Fibroblast of pulmonary artery (primary cell): ENCODE measurements around the gene GPSM1.
A peak's percentile ranks its signal among the peaks of the same experiment; 100 is the strongest.

ENCODE experiments used
- DNase-seq: peaks from one replicate; pipeline ENCODE4 v3.0.0-alpha.2; 2010; ENCODE audit warnings: low read depth
- H3K4me3 ChIP-seq: replicated peaks from 2 replicates; pipeline ENCODE4 v1.5.1; 2011; ENCODE audit warnings: low read depth, mild to moderate bottlenecking, control low read depth, low read length, moderate library complexity
- TF ChIP-seq, protein P1 (sequence below): IDR thresholded peaks from 2 replicates; pipeline ENCODE4 v1.5.1; 2011; ENCODE audit warnings: mild to moderate bottlenecking, control low read depth, low read length, inconsistent platforms; ENCODE audit errors: missing control alignments

The GPSM1 gene

GRCh38 chr9:136326761-136327303, 507 bp upstream of the GPSM1 start:
- H3K4me3 ChIP-seq = peak overlapping the region; percentile 73
- no peak for DNase-seq
- TF ChIP-seq, protein P1, sequence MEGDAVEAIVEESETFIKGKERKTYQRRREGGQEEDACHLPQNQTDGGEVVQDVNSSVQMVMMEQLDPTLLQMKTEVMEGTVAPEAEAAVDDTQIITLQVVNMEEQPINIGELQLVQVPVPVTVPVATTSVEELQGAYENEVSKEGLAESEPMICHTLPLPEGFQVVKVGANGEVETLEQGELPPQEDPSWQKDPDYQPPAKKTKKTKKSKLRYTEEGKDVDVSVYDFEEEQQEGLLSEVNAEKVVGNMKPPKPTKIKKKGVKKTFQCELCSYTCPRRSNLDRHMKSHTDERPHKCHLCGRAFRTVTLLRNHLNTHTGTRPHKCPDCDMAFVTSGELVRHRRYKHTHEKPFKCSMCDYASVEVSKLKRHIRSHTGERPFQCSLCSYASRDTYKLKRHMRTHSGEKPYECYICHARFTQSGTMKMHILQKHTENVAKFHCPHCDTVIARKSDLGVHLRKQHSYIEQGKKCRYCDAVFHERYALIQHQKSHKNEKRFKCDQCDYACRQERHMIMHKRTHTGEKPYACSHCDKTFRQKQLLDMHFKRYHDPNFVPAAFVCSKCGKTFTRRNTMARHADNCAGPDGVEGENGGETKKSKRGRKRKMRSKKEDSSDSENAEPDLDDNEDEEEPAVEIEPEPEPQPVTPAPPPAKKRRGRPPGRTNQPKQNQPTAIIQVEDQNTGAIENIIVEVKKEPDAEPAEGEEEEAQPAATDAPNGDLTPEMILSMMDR = no peak

DNA sequence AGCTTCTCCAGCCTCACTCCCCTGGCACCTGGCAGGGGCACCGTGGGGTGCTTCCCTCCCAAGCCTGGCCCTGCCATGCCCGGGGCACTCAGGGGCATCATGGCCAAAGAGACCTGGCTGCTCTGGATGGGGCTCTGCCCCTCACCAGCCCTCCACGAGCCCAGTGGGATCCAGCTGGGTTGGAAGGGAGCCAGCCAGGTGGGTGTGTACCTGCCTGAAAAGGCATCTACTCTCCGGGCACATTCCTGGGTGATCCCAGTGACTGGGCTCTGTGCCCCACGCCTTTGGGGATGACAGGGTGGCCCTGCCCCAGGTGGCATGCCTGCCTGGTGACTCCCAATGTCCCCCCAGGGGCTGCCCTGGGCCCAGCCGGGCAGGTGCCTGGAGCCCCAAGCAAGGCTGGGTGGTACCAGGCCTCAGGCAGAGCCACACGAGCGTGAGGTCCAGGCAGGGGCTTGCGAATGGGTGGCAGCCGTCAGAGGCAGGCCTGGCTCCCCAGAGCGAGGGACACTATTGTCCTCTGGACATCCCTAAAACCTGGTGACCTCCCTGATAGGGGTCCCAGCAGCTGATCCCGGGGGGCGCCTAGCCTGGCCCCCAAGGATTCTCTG, 777 bp downstream of the GPSM1 start:
- TF ChIP-seq, protein P1 = no peak
- H3K4me3 ChIP-seq = peak overlapping the region; percentile 73
- DNase-seq = no peak

GRCh38 chr9:136328622-136329041, 1.3 kb downstream of the GPSM1 start:
- peak overlapping the region; percentile 73 for H3K4me3 ChIP-seq
- TF ChIP-seq, protein P1 = no peak
- DNase-seq = peak; percentile 60

GRCh38 chr9:136329211-136329627, 1.9 kb downstream of the GPSM1 start:
- no peak for DNase-seq
- peak overlapping the region; percentile 73 for H3K4me3 ChIP-seq
- TF ChIP-seq, protein P1 = no peak

DNA sequence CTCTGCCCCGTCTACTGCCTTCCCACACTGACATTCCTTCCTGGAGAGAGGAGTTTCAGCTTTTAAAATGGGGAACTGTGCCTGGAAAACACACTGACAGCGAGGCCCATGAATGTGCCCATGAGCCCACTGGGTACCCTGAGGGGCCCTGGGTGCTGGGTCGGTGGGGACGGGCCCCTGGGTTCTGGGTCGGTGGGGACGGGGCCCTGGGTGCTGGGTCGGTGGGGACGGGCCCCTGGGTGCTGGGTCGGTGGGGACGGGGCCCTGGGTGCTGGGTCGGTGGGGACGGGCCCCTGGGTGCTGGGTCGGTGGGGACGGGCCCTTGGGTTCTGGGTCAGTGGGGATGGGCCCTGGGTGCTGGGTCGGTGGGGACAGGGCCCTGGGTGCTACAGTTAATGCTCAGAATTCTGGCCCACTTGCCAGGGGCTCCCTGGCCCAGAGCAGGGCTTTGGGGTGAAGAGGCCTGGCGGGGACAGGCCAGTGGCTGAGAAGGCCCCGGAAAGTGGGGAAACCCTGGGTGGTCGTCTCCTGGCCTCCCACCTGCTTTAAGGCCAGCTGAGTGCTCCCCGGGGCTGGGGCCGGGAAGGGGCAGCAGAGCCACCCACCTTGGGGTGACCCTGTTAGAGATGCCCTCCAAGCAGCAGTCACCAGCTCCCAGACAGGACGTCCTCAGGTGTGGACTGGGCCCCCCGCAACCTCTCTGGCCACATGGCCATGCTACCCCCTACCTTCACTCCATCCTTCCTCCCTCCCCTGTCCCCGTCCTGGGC, 2.5 kb downstream of the GPSM1 start:
- TF ChIP-seq, protein P1 = no peak
- no peak overlapping the region for H3K4me3 ChIP-seq

GRCh38 chr9:136330406-136330990, 3.2 kb downstream of the GPSM1 start:
- H3K4me3 ChIP-seq = no peak overlapping the region
- TF ChIP-seq, protein P1 = no peak
- DNase-seq = no peak

More for the DNA sequence above, 2.5 kb downstream of the GPSM1 start:
- no peak for DNase-seq
